HL-60 (cell line): ENCODE data around the gene CORO2A.

ENCODE experiments used
- TF ChIP-seq, protein P1 (sequence below): IDR thresholded peaks from one replicate; pipeline ENCODE4 v1.5.1; 2011; ENCODE audit warnings: low read length, control low read depth, inconsistent platforms; ENCODE audit not compliant: insufficient read depth
- TF ChIP-seq, protein P2 (sequence below): IDR thresholded peaks from 2 replicates; pipeline ENCODE4 v1.6.1; 2012; ENCODE audit warnings: low read depth; ENCODE audit not compliant: insufficient replicate concordance

DNA sequence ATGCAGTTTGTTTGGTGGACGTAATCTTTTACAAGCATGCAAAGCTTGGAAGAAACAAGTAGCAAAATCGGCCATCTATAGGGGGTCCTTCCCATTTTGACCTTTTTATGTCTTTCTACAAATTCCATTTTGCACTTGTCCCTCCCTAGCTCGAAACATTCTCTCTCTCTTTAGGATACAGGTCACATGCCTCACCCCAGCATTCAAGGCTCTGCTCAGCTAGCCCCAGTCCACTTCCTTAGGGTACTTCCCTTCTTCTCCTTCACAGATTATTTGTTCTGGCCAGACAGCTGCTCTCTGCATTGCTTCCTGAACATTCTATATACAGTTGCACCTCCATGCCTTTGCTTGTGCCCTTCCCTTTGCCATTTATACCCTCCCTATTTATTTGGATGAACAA lies 41.7 kb downstream of the CORO2A start:
- TF ChIP-seq, protein P1, sequence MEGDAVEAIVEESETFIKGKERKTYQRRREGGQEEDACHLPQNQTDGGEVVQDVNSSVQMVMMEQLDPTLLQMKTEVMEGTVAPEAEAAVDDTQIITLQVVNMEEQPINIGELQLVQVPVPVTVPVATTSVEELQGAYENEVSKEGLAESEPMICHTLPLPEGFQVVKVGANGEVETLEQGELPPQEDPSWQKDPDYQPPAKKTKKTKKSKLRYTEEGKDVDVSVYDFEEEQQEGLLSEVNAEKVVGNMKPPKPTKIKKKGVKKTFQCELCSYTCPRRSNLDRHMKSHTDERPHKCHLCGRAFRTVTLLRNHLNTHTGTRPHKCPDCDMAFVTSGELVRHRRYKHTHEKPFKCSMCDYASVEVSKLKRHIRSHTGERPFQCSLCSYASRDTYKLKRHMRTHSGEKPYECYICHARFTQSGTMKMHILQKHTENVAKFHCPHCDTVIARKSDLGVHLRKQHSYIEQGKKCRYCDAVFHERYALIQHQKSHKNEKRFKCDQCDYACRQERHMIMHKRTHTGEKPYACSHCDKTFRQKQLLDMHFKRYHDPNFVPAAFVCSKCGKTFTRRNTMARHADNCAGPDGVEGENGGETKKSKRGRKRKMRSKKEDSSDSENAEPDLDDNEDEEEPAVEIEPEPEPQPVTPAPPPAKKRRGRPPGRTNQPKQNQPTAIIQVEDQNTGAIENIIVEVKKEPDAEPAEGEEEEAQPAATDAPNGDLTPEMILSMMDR: no peak
- TF ChIP-seq, protein P2, sequence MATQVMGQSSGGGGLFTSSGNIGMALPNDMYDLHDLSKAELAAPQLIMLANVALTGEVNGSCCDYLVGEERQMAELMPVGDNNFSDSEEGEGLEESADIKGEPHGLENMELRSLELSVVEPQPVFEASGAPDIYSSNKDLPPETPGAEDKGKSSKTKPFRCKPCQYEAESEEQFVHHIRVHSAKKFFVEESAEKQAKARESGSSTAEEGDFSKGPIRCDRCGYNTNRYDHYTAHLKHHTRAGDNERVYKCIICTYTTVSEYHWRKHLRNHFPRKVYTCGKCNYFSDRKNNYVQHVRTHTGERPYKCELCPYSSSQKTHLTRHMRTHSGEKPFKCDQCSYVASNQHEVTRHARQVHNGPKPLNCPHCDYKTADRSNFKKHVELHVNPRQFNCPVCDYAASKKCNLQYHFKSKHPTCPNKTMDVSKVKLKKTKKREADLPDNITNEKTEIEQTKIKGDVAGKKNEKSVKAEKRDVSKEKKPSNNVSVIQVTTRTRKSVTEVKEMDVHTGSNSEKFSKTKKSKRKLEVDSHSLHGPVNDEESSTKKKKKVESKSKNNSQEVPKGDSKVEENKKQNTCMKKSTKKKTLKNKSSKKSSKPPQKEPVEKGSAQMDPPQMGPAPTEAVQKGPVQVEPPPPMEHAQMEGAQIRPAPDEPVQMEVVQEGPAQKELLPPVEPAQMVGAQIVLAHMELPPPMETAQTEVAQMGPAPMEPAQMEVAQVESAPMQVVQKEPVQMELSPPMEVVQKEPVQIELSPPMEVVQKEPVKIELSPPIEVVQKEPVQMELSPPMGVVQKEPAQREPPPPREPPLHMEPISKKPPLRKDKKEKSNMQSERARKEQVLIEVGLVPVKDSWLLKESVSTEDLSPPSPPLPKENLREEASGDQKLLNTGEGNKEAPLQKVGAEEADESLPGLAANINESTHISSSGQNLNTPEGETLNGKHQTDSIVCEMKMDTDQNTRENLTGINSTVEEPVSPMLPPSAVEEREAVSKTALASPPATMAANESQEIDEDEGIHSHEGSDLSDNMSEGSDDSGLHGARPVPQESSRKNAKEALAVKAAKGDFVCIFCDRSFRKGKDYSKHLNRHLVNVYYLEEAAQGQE: no peak
